GM23248 (cell line): ENCODE results near the gene PRKCA. TPM values are rescaled to one million over a fixed set of nuclear protein-coding genes. Genes with fewer than 3 reads are reported as not detected.

ENCODE experiments used
- DNase-seq: peaks from one replicate; pipeline ENCODE4 v3.0.0-alpha.2; 2015
- H2AFZ ChIP-seq: fragments of 200-600 bp; sonication (generic); 2 replicates; pipeline ENCODE4 v1.6.1; 2016; ENCODE audit warnings: antibody characterized with exemption
- H3F3A ChIP-seq: fragments of 200-600 bp; sonication (generic); 2 replicates; pipeline ENCODE4 v1.6.1; 2016; ENCODE audit warnings: mild to moderate bottlenecking, antibody characterized with exemption, mixed run types; ENCODE audit not compliant: insufficient read depth
- H3K27ac ChIP-seq: fragments of 200-600 bp; sonication (generic); 2 replicates; pipeline ENCODE4 v1.5.1; 2016; ENCODE audit warnings: mild to moderate bottlenecking
- H3K27me3 ChIP-seq: fragments of 200-600 bp; sonication (generic); replicated peaks from 2 replicates; pipeline ENCODE4 v1.6.1; 2016; ENCODE audit warnings: mild to moderate bottlenecking; ENCODE audit not compliant: insufficient read depth
- H3K36me3 ChIP-seq: fragments of 200-600 bp; sonication (generic); 2 replicates; pipeline ENCODE4 v1.6.1; 2016; ENCODE audit warnings: low read depth, mild to moderate bottlenecking
- H3K4me1 ChIP-seq: fragments of 200-600 bp; sonication (generic); 2 replicates; pipeline ENCODE4 v1.6.1; 2016; ENCODE audit warnings: mild to moderate bottlenecking; ENCODE audit not compliant: insufficient read depth
- H3K4me2 ChIP-seq: fragments of 200-600 bp; sonication (generic); one replicate; pipeline ENCODE4 v1.6.1; 2016; ENCODE audit warnings: mild to moderate bottlenecking; ENCODE audit not compliant: unreplicated experiment
- H3K4me3 ChIP-seq: fragments of 200-600 bp; sonication (generic); 2 replicates; pipeline ENCODE4 v1.5.1; 2016; ENCODE audit warnings: mild to moderate bottlenecking
- H3K79me2 ChIP-seq: fragments of 200-600 bp; sonication (generic); 2 replicates; pipeline ENCODE4 v1.6.1; 2016; ENCODE audit warnings: mild to moderate bottlenecking; ENCODE audit not compliant: insufficient read depth
- H3K9ac ChIP-seq: fragments of 200-600 bp; sonication (generic); 2 replicates; pipeline ENCODE4 v1.6.1; 2016; ENCODE audit warnings: mild to moderate bottlenecking
- H3K9me2 ChIP-seq: fragments of 200-600 bp; sonication (generic); 2 replicates; pipeline ENCODE4 v1.6.1; 2016; ENCODE audit warnings: mixed run types, mild to moderate bottlenecking, moderate library complexity; ENCODE audit not compliant: insufficient read depth
- H3K9me3 ChIP-seq: fragments of 200-600 bp; sonication (generic); one replicate; pipeline ENCODE4 v1.6.1; 2017; ENCODE audit warnings: low read depth
- H4K20me1 ChIP-seq: fragments of 200-600 bp; sonication (generic); 2 replicates; pipeline ENCODE4 v1.6.0; 2016; ENCODE audit not compliant: insufficient read depth
- EZH2 ChIP-seq: fragments of 200-600 bp; sonication (generic); IDR thresholded peaks from 2 replicates; pipeline ENCODE4 v1.6.1; 2018; ENCODE audit warnings: antibody characterized with exemption, mild to moderate bottlenecking; ENCODE audit not compliant: insufficient read depth, poor library complexity, severe bottlenecking
- EZH2phosphoT487 ChIP-seq: fragments of 200-600 bp; sonication (generic); IDR thresholded peaks from 2 replicates; pipeline ENCODE4 v1.6.1; 2018; ENCODE audit warnings: antibody characterized with exemption, moderate library complexity, mild to moderate bottlenecking, low read depth; ENCODE audit not compliant: insufficient read depth
- WGBS, 2 experiments: methylation state at CpG; one replicate each; pipeline ENCODE4 v1.1.6; 2015 to 2017; ENCODE audit warnings: low lambda C conversion rate in 2 of 2, low coverage in 1 of 2; ENCODE audit errors: missing lambda C conversion rate in 2 of 2; 5-methylcytosine and 5-hydroxymethylcytosine counted together
- in situ Hi-C: fragments of 300-500 bp; cut with MboI; formaldehyde crosslinking; loops from 2 replicates; pipeline ENCODE4 v1.15.0; 2020
- polyA plus RNA-seq: library from polyadenylated mRNA; unstranded; fragments of >200 nt; fragmentation: Nextera tagmentation; extraction: Ambion mirVana; gene quantifications from 2 replicates; pipeline ENCODE4 v1.2.1, GENCODE V29; 2016
- total RNA-seq: library from RNA; depleted of rRNA; stranded (reverse); fragments of >200 nt; shearing (Covaris generic); gene quantifications from 2 replicates; pipeline ENCODE4 v1.2.3, GENCODE V29; 2014

PRKCA gene
- total and polyA plus RNA-seq, 2 experiments from 2014 or later: 17.3 to 28.5 TPM

DNA sequence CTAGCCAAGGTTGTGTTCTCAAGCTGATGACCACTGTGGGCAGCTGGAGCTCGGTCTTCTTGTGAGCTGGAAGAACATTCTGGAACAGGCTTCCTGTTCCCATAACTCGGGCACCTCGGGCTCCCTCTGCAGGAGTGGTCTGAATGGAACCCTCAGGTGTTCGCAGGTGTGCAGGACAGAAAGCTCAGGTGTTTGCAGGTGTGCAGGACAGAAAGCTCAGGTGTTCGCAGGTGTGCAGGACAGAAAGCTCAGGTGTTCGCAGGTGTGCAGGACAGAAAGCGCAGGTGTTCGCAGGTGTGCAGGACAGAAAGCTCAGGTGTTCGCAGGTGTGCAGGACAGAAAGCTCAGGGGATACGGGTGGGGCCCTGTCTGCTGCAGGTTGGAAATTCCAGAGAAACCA is 423.5 kb downstream of the PRKCA start:
- H4K20me1 ChIP-seq: no peaks in the 10 kb centered on the region; the same call in 1 of the 2 replicates
- WGBS, 2 experiments: 89 to 93% methylated on average over 10 of the region's 10 CpGs
- H3K27me3 ChIP-seq: no peaks in the 10 kb centered on the region
- no peak overlapping the region for H3K27ac ChIP-seq
- H3F3A ChIP-seq: no peaks in the 10 kb centered on the region
- no peak overlapping the region for H3K4me2 ChIP-seq
- H3K4me1 ChIP-seq: no peaks in the 10 kb centered on the region; the same call in 1 of the 2 replicates
- no peak for DNase-seq
- no peaks in the 10 kb centered on the region for H3K9me2 ChIP-seq
- no peak overlapping the region for H3K4me3 ChIP-seq
- H3K9me3 ChIP-seq: no peaks in the 10 kb centered on the region
- H2AFZ ChIP-seq: no peak overlapping the region
- no peaks in the 10 kb centered on the region for H3K36me3 ChIP-seq
- in situ Hi-C loops: loop anchor here (10.0 kb wide), 1 partner anchor 179 kb away; no protein-coding TSS in a partner anchor
- H3K79me2 ChIP-seq: no peaks in the 10 kb centered on the region
- TF ChIP-seq EZH2phosphoT487 (no peak), EZH2 (no peak)
- H3K9ac ChIP-seq: no peak overlapping the region

DNA sequence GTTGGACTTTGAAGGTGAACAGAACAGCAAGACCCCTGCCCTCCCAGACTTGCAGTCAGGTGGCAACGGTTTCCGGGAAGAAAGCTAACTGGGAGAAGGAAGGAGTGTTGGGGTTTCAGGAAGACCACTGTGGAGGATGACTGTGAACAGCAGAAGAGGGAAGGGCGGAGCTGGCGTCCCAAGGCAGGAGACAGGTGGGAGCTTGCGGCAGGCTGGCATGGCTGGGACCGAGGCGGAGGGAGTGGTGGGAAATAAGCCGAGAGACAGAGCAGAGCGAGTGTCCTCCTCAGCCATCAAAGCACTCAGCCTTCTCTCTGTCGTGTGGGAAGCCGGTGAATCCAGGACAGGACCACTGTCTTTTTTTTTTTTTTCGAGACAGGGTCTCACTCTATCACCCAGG is 424.0 kb downstream of the PRKCA start:
- H2AFZ ChIP-seq: no peak overlapping the region
- no peaks in the 10 kb centered on the region; the same call in 1 of the 2 replicates for H4K20me1 ChIP-seq
- WGBS, 2 experiments: 92 to 99% methylated on average over 11 to 12 of the region's 12 CpGs
- H3K36me3 ChIP-seq: no peaks in the 10 kb centered on the region
- DNase-seq: no peak
- no peak overlapping the region for H3K4me3 ChIP-seq
- in situ Hi-C loops: loop anchor here (10.0 kb wide), 1 partner anchor 178 kb away; no protein-coding TSS in a partner anchor
- H3K4me1 ChIP-seq: no peaks in the 10 kb centered on the region; the same call in 1 of the 2 replicates
- no peaks in the 10 kb centered on the region for H3K9me2 ChIP-seq
- no peaks in the 10 kb centered on the region for H3K9me3 ChIP-seq
- H3K9ac ChIP-seq: no peak overlapping the region
- no peaks in the 10 kb centered on the region for H3K27me3 ChIP-seq
- no peaks in the 10 kb centered on the region for H3K79me2 ChIP-seq
- H3K27ac ChIP-seq: no peak overlapping the region
- H3K4me2 ChIP-seq: no peak overlapping the region
- TF ChIP-seq EZH2 (no peak), EZH2phosphoT487 (no peak)
- no peaks in the 10 kb centered on the region for H3F3A ChIP-seq

DNA sequence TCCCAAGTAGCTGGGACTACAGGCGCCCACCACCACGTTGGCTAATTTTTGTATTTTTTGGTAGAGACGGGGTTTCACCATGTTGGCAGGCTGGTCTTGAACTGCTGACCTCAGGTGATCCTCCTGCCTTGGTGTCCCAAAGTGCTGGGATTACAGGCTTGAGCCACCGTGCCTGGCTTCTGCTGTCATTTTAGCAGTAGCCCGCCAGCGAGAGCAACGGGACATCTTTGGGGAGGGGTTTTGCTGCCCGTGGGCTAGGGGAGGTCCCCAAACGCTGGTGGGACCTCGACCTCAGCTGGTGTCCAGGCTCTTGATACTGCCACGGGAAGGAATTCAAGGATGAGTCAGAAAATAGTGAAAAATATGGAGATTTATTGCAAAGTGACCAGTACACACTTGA is 424.4 kb downstream of the PRKCA start:
- Histone ChIP-seq H4K20me1 (no peaks in the 10 kb centered on the region; the same call in 1 of the 2 replicates), H3K4me3 (no peak overlapping the region), H3K79me2 (no peaks in the 10 kb centered on the region), H3K9ac (no peak overlapping the region), H3K27ac (no peak overlapping the region), H3K27me3 (no peaks in the 10 kb centered on the region), H3K9me3 (no peaks in the 10 kb centered on the region), H2AFZ (no peak overlapping the region), H3K4me2 (no peak overlapping the region), H3K4me1 (no peaks in the 10 kb centered on the region; the same call in 1 of the 2 replicates), H3F3A (no peaks in the 10 kb centered on the region), H3K9me2 (no peaks in the 10 kb centered on the region), H3K36me3 (no peaks in the 10 kb centered on the region)
- 94 to 95% methylated on average over 10 to 11 of the region's 11 CpGs for WGBS, 2 experiments
- DNase-seq: no peak
- no peak for TF ChIP-seq EZH2
- TF ChIP-seq EZH2phosphoT487: no peak
- in situ Hi-C loops: loop anchor here (10.0 kb wide), 1 partner anchor 178 kb away; no protein-coding TSS in a partner anchor

DNA sequence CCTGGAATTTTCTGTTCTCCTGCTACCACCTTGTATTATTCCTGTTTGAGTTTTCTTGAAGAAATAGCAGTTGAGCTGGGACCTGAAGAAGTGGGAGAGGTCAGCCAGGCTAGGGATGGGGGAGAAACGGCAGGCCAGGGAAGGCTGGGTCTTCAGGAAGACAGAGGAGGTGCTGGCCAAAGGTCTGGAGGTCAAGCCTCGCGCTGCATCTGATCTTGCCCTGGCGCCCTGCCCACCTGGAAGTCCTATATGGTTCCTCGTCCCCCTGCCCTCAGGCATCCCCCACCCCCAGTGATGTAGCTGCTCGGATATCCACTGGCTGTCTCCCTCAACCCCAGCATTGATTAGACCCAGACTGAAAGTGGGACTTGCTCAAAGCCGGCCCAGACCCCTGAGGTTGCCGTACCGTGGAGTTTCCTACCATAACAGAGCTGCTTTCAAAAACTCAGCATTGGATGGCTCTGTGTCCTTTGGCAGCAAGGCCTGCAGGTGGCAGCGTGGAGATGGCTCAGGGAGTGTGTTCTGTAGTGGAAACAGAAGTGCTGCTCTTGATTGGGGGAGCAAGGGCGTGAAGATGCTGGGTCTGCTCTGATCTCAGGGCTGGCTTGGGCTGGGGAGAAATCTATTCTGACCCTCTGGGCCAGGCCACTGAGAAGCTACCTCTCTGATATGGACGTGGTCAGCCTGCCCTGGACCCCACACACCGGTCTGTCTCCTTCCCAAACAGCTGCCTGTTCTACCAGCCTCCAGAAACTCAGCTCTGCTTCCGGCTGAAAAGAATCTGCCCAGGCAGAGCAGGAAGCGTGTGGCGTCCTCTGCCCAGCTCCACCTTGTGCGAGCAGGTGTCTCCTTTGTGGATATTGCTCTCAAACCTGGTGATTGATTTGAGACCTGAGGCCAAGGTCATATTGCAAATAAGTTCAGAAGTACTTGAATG is 425.5 kb downstream of the PRKCA start:
- DNase-seq: peak; percentile 68
- Histone ChIP-seq H3K4me3 (no peak overlapping the region), H3K4me1 (no peaks in the 10 kb centered on the region; the same call in 1 of the 2 replicates), H3K27ac (no peak overlapping the region), H3K9ac (no peak overlapping the region), H3K9me3 (no peaks in the 10 kb centered on the region), H3K9me2 (no peaks in the 10 kb centered on the region), H3F3A (no peaks in the 10 kb centered on the region), H3K4me2 (no peak overlapping the region), H2AFZ (no peak overlapping the region), H3K79me2 (no peaks in the 10 kb centered on the region), H3K27me3 (no peaks in the 10 kb centered on the region), H4K20me1 (no peaks in the 10 kb centered on the region; the same call in 1 of the 2 replicates), H3K36me3 (no peaks in the 10 kb centered on the region)
- in situ Hi-C loops: loop anchor here (10.0 kb wide), 1 partner anchor 177 kb away; no protein-coding TSS in a partner anchor
- WGBS, 2 experiments: 68 to 71% methylated on average over 15 to 16 of the region's 17 CpGs
- TF ChIP-seq EZH2 (no peak), EZH2phosphoT487 (no peak)
